GM18868 (cell line): ENCODE results near the gene ACAN.

ENCODE experiments used
- ATAC-seq: cut with Tn5 transposase; IDR thresholded peaks from one replicate; pipeline ENCODE4 v1.9.1; 2021; ENCODE audit warnings: mild to moderate bottlenecking, moderate library complexity; ENCODE audit not compliant: unreplicated experiment

Gene ACAN

GRCh38 chr15:88803241-88803919 is at the start of gene ACAN:
Gene ACAN, plus strand, starts transcription at chr15:88803436. Its CDS starts 32,771 bp downstream, at chr15:88836207.
- ATAC-seq = no peak

GRCh38 chr15:88756521-88756920 is 46.7 kb upstream of the ACAN start:
- no peak for ATAC-seq

- ATAC-seq = no peak
Observed at GRCh38 chr15:88756921-88757320, 46.3 kb upstream of the ACAN start.

- no peak for ATAC-seq
Observed at GRCh38 chr15:88759872-88760271, 43.4 kb upstream of the ACAN start.

- ATAC-seq = no peak
Observed at GRCh38 chr15:88764448-88764847, 38.8 kb upstream of the ACAN start.

GRCh38 chr15:88765212-88765611 is 38.0 kb upstream of the ACAN start:
- no peak for ATAC-seq

GRCh38 chr15:88769161-88769971 is 33.9 kb upstream of the ACAN start:
- no peak for ATAC-seq

- ATAC-seq = no peak
Observed at GRCh38 chr15:88775776-88776175, 27.5 kb upstream of the ACAN start.

- ATAC-seq = no peak
Observed at GRCh38 chr15:88776646-88777045, 26.6 kb upstream of the ACAN start.

- no peak for ATAC-seq
Observed at GRCh38 chr15:88779944-88780343, 23.3 kb upstream of the ACAN start.

GRCh38 chr15:88782465-88782864 is 20.8 kb upstream of the ACAN start:
- ATAC-seq = no peak

GRCh38 chr15:88785217-88785616 is 18.0 kb upstream of the ACAN start:
- ATAC-seq = no peak

- no peak for ATAC-seq
Observed at GRCh38 chr15:88788036-88788435, 15.2 kb upstream of the ACAN start.

GRCh38 chr15:88788816-88789215 is 14.4 kb upstream of the ACAN start:
- no peak for ATAC-seq

- no peak for ATAC-seq
Observed at GRCh38 chr15:88790486-88790885, 12.8 kb upstream of the ACAN start.

- no peak for ATAC-seq
Observed at GRCh38 chr15:88791637-88792036, 11.6 kb upstream of the ACAN start.

- ATAC-seq = no peak
Observed at GRCh38 chr15:88792342-88793282, 10.6 kb upstream of the ACAN start.

- no peak for ATAC-seq
Observed at GRCh38 chr15:88794001-88794400, 9.2 kb upstream of the ACAN start.

- no peak for ATAC-seq
Observed at GRCh38 chr15:88797663-88798339, 5.4 kb upstream of the ACAN start.

GRCh38 chr15:88799341-88799740 is 3.9 kb upstream of the ACAN start:
- ATAC-seq = no peak

GRCh38 chr15:88800026-88800425 is 3.2 kb upstream of the ACAN start:
- ATAC-seq = no peak
